GM06990 (cell line): ENCODE data around the gene TGIF1.

ENCODE experiments used
- DNase-seq: peaks from one replicate; pipeline ENCODE4 v3.0.0-alpha.2; 2011; ENCODE audit not compliant: insufficient read length; ENCODE audit errors: extremely low read depth
- H3K27me3 ChIP-seq: replicated peaks from 2 replicates; pipeline ENCODE4 v1.6.0; 2011; ENCODE audit warnings: low read length; ENCODE audit not compliant: control insufficient read depth, insufficient read depth
- H3K36me3 ChIP-seq: 2 replicates; pipeline ENCODE4 v1.5.1; 2011; ENCODE audit warnings: low read length; ENCODE audit not compliant: control insufficient read depth, insufficient read depth
- H3K4me3 ChIP-seq: replicated peaks from 2 replicates; pipeline ENCODE4 v1.5.1; 2011; ENCODE audit warnings: low read depth, mild to moderate bottlenecking, control low read depth, low read length
- CTCF ChIP-seq: IDR thresholded peaks from 2 replicates; pipeline ENCODE4 v1.5.1; 2011; ENCODE audit warnings: low read length, control low read depth, mild to moderate bottlenecking, inconsistent platforms; ENCODE audit not compliant: insufficient read depth, poor library complexity, severe bottlenecking

TGIF1 gene

GRCh38 chr18:3425446-3425845 lies 24.5 kb upstream of the TGIF1 start:
- Histone ChIP-seq H3K36me3 (no peaks in the 10 kb centered on the region), H3K27me3 (no peaks in the 10 kb centered on the region; the same call in 1 of the 2 replicates), H3K4me3 (no peak overlapping the region)
- TF ChIP-seq CTCF, result no peak
- no peak for DNase-seq

- no peak for TF ChIP-seq CTCF
- Histone ChIP-seq H3K27me3 (no peaks in the 10 kb centered on the region; the same call in 1 of the 2 replicates), H3K4me3 (no peak overlapping the region), H3K36me3 (no peaks in the 10 kb centered on the region)
- DNase-seq, result no peak
Observed at GRCh38 chr18:3426074-3426473, 23.9 kb upstream of the TGIF1 start.

GRCh38 chr18:3427944-3428343 lies 22.0 kb upstream of the TGIF1 start:
- Histone ChIP-seq H3K4me3 (no peak overlapping the region), H3K27me3 (no peaks in the 10 kb centered on the region; the same call in 1 of the 2 replicates), H3K36me3 (no peaks in the 10 kb centered on the region)
- no peak for TF ChIP-seq CTCF
- DNase-seq, result no peak

- no peaks in the 10 kb centered on the region for H3K36me3 ChIP-seq
- no peaks in the 10 kb centered on the region; the same call in 1 of the 2 replicates for H3K27me3 ChIP-seq
- no peak for TF ChIP-seq CTCF
- no peak overlapping the region for H3K4me3 ChIP-seq
- no peak for DNase-seq
Observed at GRCh38 chr18:3429121-3429520, 20.9 kb upstream of the TGIF1 start.

- no peaks in the 10 kb centered on the region for H3K36me3 ChIP-seq
- DNase-seq, result no peak
- TF ChIP-seq CTCF, result no peak
- H3K27me3 ChIP-seq, result no peaks in the 10 kb centered on the region
- H3K4me3 ChIP-seq, result no peak overlapping the region
Observed at GRCh38 chr18:3434685-3435084, 15.3 kb upstream of the TGIF1 start.

GRCh38 chr18:3440341-3440740 lies 9.6 kb upstream of the TGIF1 start:
- H3K27me3 ChIP-seq, result no peaks in the 10 kb centered on the region
- no peaks in the 10 kb centered on the region for H3K36me3 ChIP-seq
- DNase-seq, result no peak
- no peak overlapping the region for H3K4me3 ChIP-seq
- no peak for TF ChIP-seq CTCF
